ENCODE results near the gene BTBD9. TPM values are rescaled to one million over a fixed set of nuclear protein-coding genes. Genes with fewer than 3 reads are reported as not detected.

Gene BTBD9
- total RNA-seq, 1 donor from 2014 or later, result 23.0 TPM

DNA sequence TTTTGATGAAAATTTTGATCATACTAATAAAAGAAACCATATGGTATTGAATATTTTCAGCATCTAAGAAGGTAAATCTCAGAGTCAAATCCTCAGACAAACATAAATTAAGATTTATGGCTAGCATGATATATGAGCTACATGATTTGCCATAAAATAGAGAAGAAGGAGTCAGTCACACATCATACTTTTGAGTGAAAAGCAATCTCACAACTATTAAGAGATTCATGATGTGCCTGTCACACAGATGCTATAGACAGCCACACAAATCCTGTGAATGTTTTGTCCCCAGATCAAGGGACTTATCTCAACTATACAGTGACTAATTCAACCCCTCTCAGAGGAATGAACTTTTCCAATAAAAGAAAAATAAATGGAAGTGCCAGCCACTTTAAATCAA lies 85.7 kb downstream of the BTBD9 start:
- no peak for DNase-seq (ENCODE audit: low spot score in 2 of 2, unreplicated experiment in 2 of 2)
- H3K27ac Mint-ChIP-seq, result no peak overlapping the region
- no peaks in the 10 kb centered on the region for H3K27me3 Mint-ChIP-seq (ENCODE audit: low read depth)
- H3K36me3 Mint-ChIP-seq, result peaks cover 2% of the 10 kb centered on the region
- H3K4me1 Mint-ChIP-seq, result peaks cover 9% of the 10 kb centered on the region
- no peak overlapping the region for H3K4me3 Mint-ChIP-seq
- no peak for TF ChIP-seq CTCF (IDR thresholded peaks at IDR 0.05; ENCODE audit: unreplicated experiment)
- H3K9me3 Mint-ChIP-seq, result no peaks in the 10 kb centered on the region

GRCh38 chr6:38552121-38552520 lies 87.6 kb downstream of the BTBD9 start:
- H3K36me3 Mint-ChIP-seq, result peaks cover 3% of the 10 kb centered on the region
- H3K27ac Mint-ChIP-seq, result no peak overlapping the region
- peaks cover 11% of the 10 kb centered on the region for H3K4me1 Mint-ChIP-seq
- H3K9me3 Mint-ChIP-seq, result no peaks in the 10 kb centered on the region
- no peaks in the 10 kb centered on the region for H3K27me3 Mint-ChIP-seq (ENCODE audit: low read depth)
- TF ChIP-seq CTCF (IDR thresholded peaks at IDR 0.05; ENCODE audit: unreplicated experiment), result no peak
- H3K4me3 Mint-ChIP-seq, result no peak overlapping the region
- no peak for DNase-seq (ENCODE audit: low spot score in 2 of 2, unreplicated experiment in 2 of 2)

DNA sequence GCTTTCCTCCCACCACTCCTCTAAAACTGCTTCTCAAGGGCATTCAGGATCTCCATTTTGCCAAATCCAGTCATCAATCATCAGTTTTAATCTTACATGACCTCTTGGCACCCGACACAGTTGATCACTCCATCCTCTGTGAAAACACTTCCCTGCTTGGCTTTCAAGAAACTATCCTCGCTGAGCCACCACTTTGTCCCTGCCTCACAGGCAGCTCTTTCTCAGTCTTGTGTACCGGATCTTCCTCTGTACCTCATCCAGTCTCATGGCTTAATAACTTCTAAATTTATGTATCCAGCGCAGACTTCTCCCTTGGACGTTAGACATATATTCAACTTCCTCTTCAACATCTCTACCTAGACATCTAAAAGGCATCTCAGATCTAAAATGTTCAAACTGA lies 89.9 kb downstream of the BTBD9 start:
- Mint-ChIP-seq H3K36me3 (peaks cover 3% of the 10 kb centered on the region), H3K27me3 (ENCODE audit: low read depth) (no peaks in the 10 kb centered on the region), H3K9me3 (no peaks in the 10 kb centered on the region), H3K4me1 (peaks cover 7% of the 10 kb centered on the region), H3K27ac (no peak overlapping the region), H3K4me3 (no peak overlapping the region)
- no peak for DNase-seq (ENCODE audit: low spot score in 2 of 2, unreplicated experiment in 2 of 2)
- no peak for TF ChIP-seq CTCF (IDR thresholded peaks at IDR 0.05; ENCODE audit: unreplicated experiment)

DNA sequence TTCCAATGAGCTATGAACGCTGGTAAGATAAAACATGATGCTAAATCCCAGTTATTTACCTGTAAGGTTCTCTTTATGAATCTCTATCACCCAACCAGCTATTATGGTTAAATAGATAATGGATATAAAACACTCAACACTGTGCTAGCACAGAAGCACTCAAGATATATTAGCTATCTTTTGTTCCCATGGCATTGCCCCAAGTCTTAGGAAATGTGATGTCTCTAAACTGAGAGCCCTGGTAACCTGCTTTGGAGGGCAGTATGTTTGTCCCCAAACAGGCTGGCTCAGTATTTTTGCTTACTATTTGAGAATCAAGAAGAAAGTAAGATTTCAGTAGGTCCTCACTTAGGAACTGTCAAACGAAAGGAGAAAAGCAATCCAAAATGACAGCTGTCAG lies 90.5 kb downstream of the BTBD9 start:
- no peak for TF ChIP-seq CTCF (IDR thresholded peaks at IDR 0.05; ENCODE audit: unreplicated experiment)
- Mint-ChIP-seq H3K27ac (no peak overlapping the region), H3K4me1 (peaks cover 5% of the 10 kb centered on the region), H3K36me3 (peaks cover 5% of the 10 kb centered on the region), H3K4me3 (no peak overlapping the region), H3K9me3 (no peaks in the 10 kb centered on the region), H3K27me3 (ENCODE audit: low read depth) (no peaks in the 10 kb centered on the region)
- no peak for DNase-seq (ENCODE audit: low spot score in 2 of 2, unreplicated experiment in 2 of 2)

DNA sequence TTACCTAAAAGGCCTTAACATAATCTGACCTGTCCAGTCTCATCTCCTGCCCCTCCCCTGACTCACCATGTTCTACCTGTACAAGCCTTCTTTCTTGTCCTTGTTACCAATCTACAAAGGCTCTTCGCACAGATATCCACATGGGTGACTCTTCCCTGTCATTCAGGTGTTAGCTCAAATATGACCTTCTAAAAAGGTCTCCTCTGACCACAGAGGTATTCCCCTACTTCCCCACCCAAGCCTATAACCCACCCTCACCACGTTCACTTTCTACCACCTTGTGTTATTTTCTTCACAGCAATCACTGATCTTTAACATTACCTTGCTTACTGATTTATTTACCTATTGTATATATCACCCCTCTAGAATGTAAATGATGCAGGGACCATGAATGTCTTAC lies 96.7 kb downstream of the BTBD9 start:
- TF ChIP-seq CTCF (IDR thresholded peaks at IDR 0.05; ENCODE audit: unreplicated experiment), result no peak
- no peaks in the 10 kb centered on the region for H3K9me3 Mint-ChIP-seq
- H3K36me3 Mint-ChIP-seq, result peaks cover 6% of the 10 kb centered on the region
- no peaks in the 10 kb centered on the region for H3K27me3 Mint-ChIP-seq (ENCODE audit: low read depth)
- no peak overlapping the region for H3K4me3 Mint-ChIP-seq
- H3K4me1 Mint-ChIP-seq, result no peaks in the 10 kb centered on the region
- no peak for DNase-seq (ENCODE audit: low spot score in 2 of 2, unreplicated experiment in 2 of 2)
- no peak overlapping the region for H3K27ac Mint-ChIP-seq

- no peaks in the 10 kb centered on the region for H3K4me1 Mint-ChIP-seq
- TF ChIP-seq CTCF (IDR thresholded peaks at IDR 0.05; ENCODE audit: unreplicated experiment), result no peak
- H3K4me3 Mint-ChIP-seq, result no peak overlapping the region
- H3K9me3 Mint-ChIP-seq, result no peaks in the 10 kb centered on the region
- H3K27ac Mint-ChIP-seq, result no peak overlapping the region
- no peaks in the 10 kb centered on the region for H3K27me3 Mint-ChIP-seq (ENCODE audit: low read depth)
- H3K36me3 Mint-ChIP-seq, result peaks cover 3% of the 10 kb centered on the region
- no peak for DNase-seq (ENCODE audit: low spot score in 2 of 2, unreplicated experiment in 2 of 2)
These were observed 97.7 kb downstream of the BTBD9 start for GRCh38 chr6:38542031-38542430.

Data from mesothelial cell of epicardium (in vitro differentiated cells).